Left ventricle myocardium inferior (tissue), 1 donor: ENCODE results near the gene SYTL3. TPM values are rescaled to one million over a fixed set of nuclear protein-coding genes. Genes with fewer than 3 reads are reported as not detected.

Experiments used
- DNase-seq: peaks from one replicate; pipeline ENCODE4 v3.0.0-alpha.2; 2020
- H3K27ac ChIP-seq: fragments of 200-600 bp; replicated peaks from 2 replicates; pipeline ENCODE4 v1.8.0; 2021
- H3K27me3 ChIP-seq: fragments of 200-600 bp; 2 replicates; pipeline ENCODE4 v1.8.0; 2021; ENCODE audit warnings: low read depth
- H3K36me3 ChIP-seq: fragments of 200-600 bp; 2 replicates; pipeline ENCODE4 v1.8.0; 2021
- H3K4me1 ChIP-seq: fragments of 200-600 bp; 2 replicates; pipeline ENCODE4 v1.8.0; 2021
- H3K4me3 ChIP-seq: fragments of 200-600 bp; 2 replicates; pipeline ENCODE4 v1.8.0; 2021; ENCODE audit warnings: mild to moderate bottlenecking, moderate library complexity
- H3K9me3 ChIP-seq: fragments of 200-600 bp; replicated peaks from 2 replicates; pipeline ENCODE4 v1.8.0; 2021
- intact Hi-C: fragments of 100-400 bp; cut with micrococcal nuclease; formaldehyde crosslinking; loops from one replicate; pipeline ENCODE4 v1.11.0; 2022
- total RNA-seq: library from RNA; stranded (reverse); fragmentation: NEBNext Ultra II Directional; extraction: Animal tissue kit (Norgen Biotek cat#: 25700); gene quantifications from one replicate; pipeline ENCODE4 v1.2.1, GENCODE V29; 2021
- TF ChIP-seq, protein P1 (sequence below): fragments of 200-600 bp; IDR thresholded peaks from 2 replicates; pipeline ENCODE4 v1.8.0; 2021; ENCODE audit warnings: antibody characterized with exemption, mild to moderate bottlenecking, borderline replicate concordance
- donor health status: DM: no; HTN: yes; CAD: no; lungs with severe emphysema.

SYTL3 gene
- total RNA-seq, 1 donor from 2014 or later = 11.2 TPM

DNA sequence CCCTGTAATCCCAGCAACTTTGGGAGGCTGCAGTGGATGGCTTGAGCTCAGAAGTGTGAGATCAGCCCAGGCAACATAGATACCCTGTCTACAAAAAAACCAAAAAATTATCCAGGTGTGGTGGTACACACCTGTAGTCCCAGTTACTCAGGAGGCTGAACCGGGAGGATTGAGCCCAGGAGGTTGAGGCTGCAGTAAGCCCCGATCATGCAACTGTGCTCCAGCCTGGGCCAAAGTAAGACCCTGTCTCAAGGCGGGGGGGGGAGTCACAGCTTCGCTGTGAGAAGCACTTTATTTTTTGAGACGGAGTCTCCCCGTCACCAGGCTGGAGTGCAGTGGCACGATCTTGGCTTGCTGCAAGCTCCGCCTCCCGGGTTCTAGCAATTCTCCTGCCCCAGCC is 115.1 kb downstream of the SYTL3 start:
- H3K27ac ChIP-seq = no peak overlapping the region

DNA sequence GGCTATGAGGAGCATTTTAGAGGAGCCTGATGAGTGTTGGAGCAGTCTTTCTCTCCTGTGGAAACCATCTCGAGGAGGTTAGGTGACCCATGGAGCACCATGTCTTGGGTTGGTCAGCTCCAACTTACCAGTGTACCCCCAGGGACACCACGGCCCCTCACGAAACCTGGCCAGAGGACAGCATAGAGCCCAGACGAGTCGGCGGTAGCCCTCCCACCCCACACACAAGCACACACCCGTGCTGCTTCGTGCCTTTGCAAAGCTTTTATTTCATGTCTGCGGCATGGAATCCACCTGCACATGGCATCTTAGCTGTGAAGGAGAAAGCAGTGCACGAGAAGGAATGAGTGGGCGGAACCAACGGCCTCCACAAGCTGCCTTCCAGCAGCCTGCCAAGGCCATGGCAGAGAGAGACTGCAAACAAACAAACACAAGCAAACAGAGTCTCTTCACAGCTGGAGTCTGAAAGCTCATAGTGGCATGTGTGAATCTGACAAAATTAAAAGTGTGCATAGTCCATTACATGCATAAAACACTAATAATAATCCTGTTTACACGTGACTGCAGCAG is 115.7 kb downstream of the SYTL3 start:
- TF ChIP-seq, protein P1, sequence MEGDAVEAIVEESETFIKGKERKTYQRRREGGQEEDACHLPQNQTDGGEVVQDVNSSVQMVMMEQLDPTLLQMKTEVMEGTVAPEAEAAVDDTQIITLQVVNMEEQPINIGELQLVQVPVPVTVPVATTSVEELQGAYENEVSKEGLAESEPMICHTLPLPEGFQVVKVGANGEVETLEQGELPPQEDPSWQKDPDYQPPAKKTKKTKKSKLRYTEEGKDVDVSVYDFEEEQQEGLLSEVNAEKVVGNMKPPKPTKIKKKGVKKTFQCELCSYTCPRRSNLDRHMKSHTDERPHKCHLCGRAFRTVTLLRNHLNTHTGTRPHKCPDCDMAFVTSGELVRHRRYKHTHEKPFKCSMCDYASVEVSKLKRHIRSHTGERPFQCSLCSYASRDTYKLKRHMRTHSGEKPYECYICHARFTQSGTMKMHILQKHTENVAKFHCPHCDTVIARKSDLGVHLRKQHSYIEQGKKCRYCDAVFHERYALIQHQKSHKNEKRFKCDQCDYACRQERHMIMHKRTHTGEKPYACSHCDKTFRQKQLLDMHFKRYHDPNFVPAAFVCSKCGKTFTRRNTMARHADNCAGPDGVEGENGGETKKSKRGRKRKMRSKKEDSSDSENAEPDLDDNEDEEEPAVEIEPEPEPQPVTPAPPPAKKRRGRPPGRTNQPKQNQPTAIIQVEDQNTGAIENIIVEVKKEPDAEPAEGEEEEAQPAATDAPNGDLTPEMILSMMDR = no peak
- no peak for DNase-seq
- Histone ChIP-seq H3K36me3 (peaks cover 65% of the 10 kb centered on the region), H3K9me3 (no peaks in the 10 kb centered on the region), H3K27ac (no peak overlapping the region), H3K4me1 (peaks cover 48% of the 10 kb centered on the region), H3K27me3 (no peaks in the 10 kb centered on the region), H3K4me3 (no peak overlapping the region)
- intact Hi-C loops = no loop called here

More for the DNA sequence above, 115.1 kb downstream of the SYTL3 start:
- Histone ChIP-seq H3K4me1 (peaks cover 42% of the 10 kb centered on the region), H3K27me3 (no peaks in the 10 kb centered on the region), H3K9me3 (no peaks in the 10 kb centered on the region), H3K36me3 (peaks cover 59% of the 10 kb centered on the region), H3K4me3 (no peak overlapping the region)
- intact Hi-C loops = no loop called here
- TF ChIP-seq, protein P1 = no peak
- DNase-seq = no peak

DNA sequence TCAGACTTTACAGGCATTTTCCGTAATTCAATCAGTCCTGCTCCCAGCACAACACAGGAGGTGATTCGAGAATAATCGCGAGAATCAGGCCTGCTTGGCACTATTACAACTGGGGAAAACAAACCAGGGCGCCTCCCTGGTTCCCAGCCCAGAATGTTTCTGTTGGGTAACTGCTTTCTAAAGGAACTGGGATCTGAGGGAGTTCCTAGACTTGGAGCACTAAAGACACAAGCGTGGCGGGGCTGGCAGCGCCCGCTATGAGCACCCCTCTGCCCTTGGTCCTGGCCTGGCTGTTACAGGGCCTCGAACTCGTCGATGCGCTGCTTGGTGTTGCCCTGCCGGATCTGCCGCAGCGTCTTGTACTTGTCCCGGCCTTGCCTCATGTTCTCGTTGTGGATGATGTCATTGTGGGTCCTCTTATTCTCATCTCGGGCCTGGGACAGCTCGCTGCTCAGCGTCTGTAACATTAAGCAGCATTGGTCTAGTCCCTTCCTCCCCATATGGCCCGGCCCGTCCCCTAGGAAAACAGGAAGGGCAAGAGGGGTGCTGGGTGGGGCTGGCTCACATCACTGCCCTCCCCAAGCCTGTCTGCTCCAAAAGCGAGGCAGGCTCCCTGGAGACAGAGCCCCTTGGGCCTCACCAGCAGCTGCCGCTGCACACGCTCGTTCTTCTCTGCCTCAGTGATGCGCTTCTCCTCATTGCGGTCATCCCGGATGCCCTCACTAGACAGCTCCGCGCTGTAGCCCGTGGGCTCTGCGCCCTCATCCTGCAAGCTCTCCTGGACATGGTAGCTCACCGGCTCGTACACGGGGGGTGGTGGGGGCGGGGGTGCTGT is 117.0 kb downstream of the SYTL3 start:
- no peak overlapping the region for H3K4me3 ChIP-seq
- no peaks in the 10 kb centered on the region for H3K9me3 ChIP-seq
- peak overlapping the region; percentile 85 for H3K27ac ChIP-seq
- peaks cover 78% of the 10 kb centered on the region for H3K36me3 ChIP-seq
- peaks cover 61% of the 10 kb centered on the region for H3K4me1 ChIP-seq
- H3K27me3 ChIP-seq = no peaks in the 10 kb centered on the region
- no peak for DNase-seq
- TF ChIP-seq, protein P1 = no peak
- intact Hi-C loops = no loop called here

DNA sequence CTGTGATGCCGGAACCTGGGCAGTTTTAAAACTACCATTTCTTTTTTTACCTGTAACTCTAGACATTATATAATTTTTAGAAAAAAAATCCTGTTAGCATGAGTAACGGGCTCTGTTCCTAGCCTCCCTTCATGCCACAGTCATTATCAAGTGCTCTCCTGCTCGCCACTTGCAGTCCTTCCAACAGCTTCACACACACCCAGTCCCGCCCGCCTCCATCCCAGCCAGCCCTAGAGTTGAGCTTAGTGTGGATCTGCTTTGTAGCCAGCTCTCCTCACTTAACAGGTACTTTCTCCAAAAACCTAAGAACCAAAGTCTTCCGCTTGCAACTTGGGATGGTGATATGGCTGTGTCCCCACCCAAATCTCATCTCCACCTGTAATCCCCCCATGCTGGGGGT is 117.9 kb downstream of the SYTL3 start:
- H3K4me1 ChIP-seq = peaks cover 70% of the 10 kb centered on the region
- no peaks in the 10 kb centered on the region for H3K27me3 ChIP-seq
- TF ChIP-seq, protein P1 = no peak
- no peaks in the 10 kb centered on the region for H3K9me3 ChIP-seq
- DNase-seq = no peak
- H3K36me3 ChIP-seq = peaks cover 86% of the 10 kb centered on the region
- intact Hi-C loops = no loop called here
- peak overlapping the region; percentile 85 for H3K27ac ChIP-seq
- no peak overlapping the region for H3K4me3 ChIP-seq

DNA sequence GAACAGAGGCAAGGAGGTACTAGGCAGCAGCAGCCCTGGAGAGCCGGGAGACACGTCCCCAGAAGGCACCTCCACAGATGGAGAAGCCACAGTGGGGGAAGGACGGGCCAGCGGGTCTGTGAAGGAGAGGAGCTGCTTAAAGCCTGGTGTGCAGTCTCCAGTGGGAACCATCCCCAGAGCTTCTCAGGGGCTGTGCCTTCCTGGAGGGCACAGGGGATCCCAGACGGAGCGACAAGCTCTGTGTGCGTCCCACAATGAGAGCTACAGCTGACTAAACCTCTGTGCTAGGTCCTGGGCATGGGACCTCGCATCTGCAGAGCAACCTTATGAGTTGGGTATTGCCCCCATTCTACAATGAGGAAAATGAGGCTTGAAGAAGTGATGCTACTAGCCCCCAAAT is 118.6 kb downstream of the SYTL3 start:
- H3K27ac ChIP-seq = peak overlapping the region; percentile 85
- H3K4me3 ChIP-seq = no peak overlapping the region
- H3K27me3 ChIP-seq = no peaks in the 10 kb centered on the region
- H3K4me1 ChIP-seq = peaks cover 71% of the 10 kb centered on the region
- no peak for DNase-seq
- peaks cover 92% of the 10 kb centered on the region for H3K36me3 ChIP-seq
- TF ChIP-seq, protein P1 = no peak
- intact Hi-C loops = no loop called here
- H3K9me3 ChIP-seq = no peaks in the 10 kb centered on the region
